HepG2 (cell line): Measurements from ENCODE around the gene PARM1. TPM values are rescaled to one million over a fixed set of nuclear protein-coding genes. Genes with fewer than 3 reads are reported as not detected.

Source experiments
- ATAC-seq: fragments of 200-7000 bp; cut with Tn5 transposase; 3 replicates; pipeline ENCODE4 v1.9.1; 2020; ENCODE audit warnings: mild to moderate bottlenecking, moderate library complexity
- BruUV-seq: library from RNA; stranded (reverse); fragments of 400-500 nt; replicated peaks from 2 replicates; lab custom pipeline; 2021; lab: Mats Ljungman, UMichigan
- CTCF ChIA-PET: fragments of 300-600 bp; formaldehyde crosslinking; extraction: SDS; loops from one replicate; lab custom pipeline; 2021; ENCODE audit warnings: low total read pairs, inconsistent platforms, low intra/inter-chr PET ratio; lab: Yijun Ruan, JAX
- POLR2A ChIA-PET: fragments of 350-600 bp; sonication (Branson Sonifier 250); formaldehyde crosslinking; loops from one replicate; lab custom pipeline; 2020; ENCODE audit warnings: antibody characterized with exemption, inconsistent platforms; lab: Yijun Ruan, JAX
- DNase-seq: peaks from one replicate; pipeline ENCODE4 v3.0.0-alpha.2; 2015; ENCODE audit warnings: low spot score
- FAIRE-seq: peaks from 3 replicates; lab custom pipeline; 2011; peaks lifted over from hg19 to GRCh38; lab: Jason Lieb, UNC
- H2AFZ ChIP-seq: one replicate; pipeline ENCODE4 v1.6.1; 2011; ENCODE audit warnings: low read length, inconsistent platforms
- H3K27ac ChIP-seq: fragments of 300-600 bp; 3 replicates; pipeline ENCODE4 v1.8.0; 2011; ENCODE audit warnings: mixed run types, mild to moderate bottlenecking, mixed read lengths, low read length, inconsistent platforms; ENCODE audit not compliant: insufficient read depth; ENCODE audit errors: extremely low read length
- H3K27me3 ChIP-seq, 2 experiments: fragments of 200-600 bp in 1 of 2; 2 replicates in 1 of 2; 3 replicates in 1 of 2; pipeline versions ENCODE4 v1.6.0 to v1.8.0; 2011; ENCODE audit warnings: low read length in 2 of 2, mild to moderate bottlenecking in 2 of 2, moderate library complexity in 2 of 2, inconsistent platforms in 1 of 2; ENCODE audit not compliant: insufficient read depth in 2 of 2, control insufficient read depth in 1 of 2
- H3K36me3 ChIP-seq, 2 experiments: fragments of 200-600 bp in 1 of 2; replicated peaks in 1 of 2; 2 replicates in 1 of 2; 3 replicates in 1 of 2; pipeline versions ENCODE4 v1.5.1 to v1.8.0; 2011; ENCODE audit warnings: low read length in 2 of 2, inconsistent platforms in 1 of 2; ENCODE audit not compliant: insufficient read depth in 2 of 2, control insufficient read depth in 1 of 2
- H3K4me1 ChIP-seq: 2 replicates; pipeline ENCODE4 v1.5.1; 2012; ENCODE audit warnings: low read length, inconsistent platforms; ENCODE audit not compliant: insufficient read depth
- H3K4me2 ChIP-seq: 2 replicates; pipeline ENCODE4 v1.6.0; 2011; ENCODE audit warnings: low read depth, low read length, inconsistent platforms
- H3K4me3 ChIP-seq, 3 experiments: fragments of 200-600 bp in 1 of 3; sonication (generic), shearing (Covaris generic) in 1 of 3; replicated peaks in 1 of 3; 2 replicates each; pipeline ENCODE4 v1.5.1; 2011 to 2016; ENCODE audit warnings: low read length in 3 of 3, inconsistent platforms in 2 of 3, low read depth in 2 of 3, mild to moderate bottlenecking in 2 of 3, control low read depth in 1 of 3, mixed read lengths in 1 of 3; ENCODE audit not compliant: insufficient read depth in 1 of 3
- H3K79me2 ChIP-seq: one replicate; pipeline ENCODE4 v1.6.1; 2011; ENCODE audit warnings: low read length, inconsistent platforms; ENCODE audit not compliant: insufficient read depth
- H3K9ac ChIP-seq: 2 replicates; pipeline ENCODE4 v1.6.0; 2011; ENCODE audit warnings: mild to moderate bottlenecking, low read depth, low read length, inconsistent platforms; ENCODE audit not compliant: insufficient read depth
- H3K9me3 ChIP-seq: 2 replicates; pipeline ENCODE4 v1.5.1; 2012; ENCODE audit warnings: mild to moderate bottlenecking, low read length
- H4K20me1 ChIP-seq: 2 replicates; pipeline ENCODE4 v1.6.0; 2011; ENCODE audit warnings: inconsistent platforms, mild to moderate bottlenecking, low read length, moderate library complexity; ENCODE audit not compliant: insufficient read depth
- ARID3A ChIP-seq: IDR thresholded peaks from 2 replicates; pipeline ENCODE4 v1.6.1; 2012; ENCODE audit warnings: low read depth, low read length, improper control_type of control experiment
- CREB1 ChIP-seq, 2 experiments: fragments of 450-650 bp in 1 of 2; IDR thresholded peaks; 2 replicates each; pipeline ENCODE4 v1.6.1; 2016 to 2017; ENCODE audit warnings: control low read depth in 1 of 2, mild to moderate bottlenecking in 1 of 2, missing compliant biosample characterization in 1 of 2, missing genetic modification characterization in 1 of 2
- PAWR ChIP-seq: sonication (generic); formaldehyde crosslinking; IDR thresholded peaks from 2 replicates; pipeline ENCODE4 v1.4.0; 2020; ENCODE audit warnings: missing genetic modification reagents, mild to moderate bottlenecking, borderline replicate concordance
- SNAI1 ChIP-seq: sonication (generic); formaldehyde crosslinking; IDR thresholded peaks from 2 replicates; pipeline ENCODE4 v1.5.0; 2020; ENCODE audit warnings: mild to moderate bottlenecking, missing genetic modification reagents, borderline replicate concordance
- TBP ChIP-seq: sonication (generic); formaldehyde crosslinking; IDR thresholded peaks from 2 replicates; pipeline ENCODE4 v1.5.0; 2020; ENCODE audit warnings: missing genetic modification reagents
- TFDP2 ChIP-seq: sonication (generic); formaldehyde crosslinking; IDR thresholded peaks from 2 replicates; pipeline ENCODE4 v1.4.0; 2020; ENCODE audit warnings: missing genetic modification reagents
- U2AF2 ChIP-seq: fragments of 200-400 bp; formaldehyde crosslinking; IDR thresholded peaks from 2 replicates; pipeline ENCODE4 v1.6.1; 2017; ENCODE audit warnings: low read depth, mild to moderate bottlenecking, low read length
- WIZ ChIP-seq: sonication (generic); formaldehyde crosslinking; IDR thresholded peaks from 2 replicates; pipeline ENCODE4 v1.5.1; 2020; ENCODE audit warnings: mild to moderate bottlenecking, missing genetic modification reagents
- ZNF136 ChIP-seq: sonication (generic); formaldehyde crosslinking; IDR thresholded peaks from 2 replicates; pipeline ENCODE4 v1.8.1; 2022; ENCODE audit warnings: low read depth, mild to moderate bottlenecking, moderate library complexity, missing genetic modification reagents
- ZNF225 ChIP-seq: sonication (generic); formaldehyde crosslinking; IDR thresholded peaks from 2 replicates; pipeline ENCODE4 v1.4.0; 2020; ENCODE audit warnings: mild to moderate bottlenecking, missing genetic modification reagents
- ZNF354B ChIP-seq: sonication (generic); formaldehyde crosslinking; IDR thresholded peaks from 2 replicates; pipeline ENCODE4 v1.8.0; 2022; ENCODE audit warnings: mild to moderate bottlenecking, missing genetic modification reagents
- ZNF501 ChIP-seq: sonication (generic); formaldehyde crosslinking; IDR thresholded peaks from 2 replicates; pipeline ENCODE4 v1.5.1; 2020; ENCODE audit warnings: mild to moderate bottlenecking, moderate library complexity, missing genetic modification reagents
- ZNF781 ChIP-seq: sonication (generic); formaldehyde crosslinking; IDR thresholded peaks from 2 replicates; pipeline ENCODE4 v1.5.1; 2020; ENCODE audit warnings: borderline replicate concordance, mild to moderate bottlenecking, missing genetic modification reagents; ENCODE audit errors: not compliant biosample characterization
- WGBS: methylation state at CpG from one replicate; pipeline ENCODE4 v1.1.6; 2017; ENCODE audit warnings: low lambda C conversion rate; 5-methylcytosine and 5-hydroxymethylcytosine counted together
- in situ Hi-C: cut with HindIII; loops from 2 replicates; pipeline ENCODE4 v1.10.0; 2017; ENCODE audit warnings: low pct_unique_long_range_greater_than_20kb; ENCODE audit not compliant: extremely low pct_ligation_motif_present
- intact Hi-C: fragments of 100-400 bp; cut with micrococcal nuclease; formaldehyde crosslinking; loops from one replicate; pipeline ENCODE4 v1.10.0; 2022; ENCODE audit not compliant: unreplicated experiment
- polyA plus RNA-seq, 8 experiments: library from polyadenylated mRNA; depleted of rRNA in 3 of 8; stranded (reverse) in 7 of 8; unstranded in 1 of 8; fragments of >200 nt; fragmentation: Illumina TruSeq in 4 of 8; extraction: Trizol in 4 of 8; gene quantifications; 2 replicates each; pipeline versions ENCODE4 v1.2.1 to v1.2.3, GENCODE V29; 2011 to 2016; ENCODE audit warnings: low read depth in 4 of 8, missing spikeins in 1 of 8, mixed read lengths in 1 of 8; ENCODE audit not compliant: insufficient read depth in 1 of 8
- total RNA-seq, 5 experiments: library from RNA; depleted of rRNA; stranded (reverse); fragments of >200 nt; fragmentation: Illumina TruSeq; extraction: Trizol; gene quantifications; 2 replicates each; pipeline ENCODE4 v1.2.3, GENCODE V29; 2016; ENCODE audit warnings: low read depth in 1 of 5
- TF ChIP-seq, protein P1 (sequence below): sonication (generic); formaldehyde crosslinking; IDR thresholded peaks from 2 replicates; pipeline ENCODE4 v1.8.0; 2023; ENCODE audit warnings: mild to moderate bottlenecking, missing genetic modification reagents

Gene PARM1
- total and polyA plus RNA-seq, 2 of the 13 experiments (the other 11 are each of a cell fraction or from before 2014, with no cell fraction given) = not detected

DNA sequence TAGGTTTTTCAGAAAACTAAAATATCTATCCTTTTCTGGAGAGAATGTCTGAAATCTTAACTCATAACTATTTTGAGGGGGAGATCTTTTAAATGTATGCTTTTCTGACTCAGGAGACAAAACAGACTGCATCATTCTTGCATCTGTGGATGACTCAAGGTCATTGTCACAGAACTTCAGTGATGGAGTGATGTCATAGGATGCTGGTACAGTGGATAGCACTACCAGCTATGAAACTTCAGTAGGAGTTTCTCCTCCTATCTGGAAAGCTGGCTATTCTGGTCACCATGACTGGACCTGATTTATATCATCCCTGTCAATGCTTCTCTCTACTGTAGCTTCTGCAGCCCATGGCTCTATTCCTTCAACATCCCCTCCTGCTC is 50.3 kb downstream of the PARM1 start:
- H2AFZ ChIP-seq = no peak overlapping the region
- POLR2A ChIA-PET = no interaction called here
- H3K9me3 ChIP-seq = peaks cover 4% of the 10 kb centered on the region; the same call in 1 of the 2 replicates
- CTCF ChIA-PET = no interaction called here
- no peak for FAIRE-seq
- no peaks in the 10 kb centered on the region for H4K20me1 ChIP-seq
- in situ Hi-C loops (no loop called here), intact Hi-C loops (no loop called here)
- BruUV-seq = no TSS peak
- H3K36me3 ChIP-seq = no peaks in the 10 kb centered on the region
- no peaks in the 10 kb centered on the region for H3K79me2 ChIP-seq
- no peaks in the 10 kb centered on the region for H3K27me3 ChIP-seq
- no peak for DNase-seq
- TF ChIP-seq, protein P1, sequence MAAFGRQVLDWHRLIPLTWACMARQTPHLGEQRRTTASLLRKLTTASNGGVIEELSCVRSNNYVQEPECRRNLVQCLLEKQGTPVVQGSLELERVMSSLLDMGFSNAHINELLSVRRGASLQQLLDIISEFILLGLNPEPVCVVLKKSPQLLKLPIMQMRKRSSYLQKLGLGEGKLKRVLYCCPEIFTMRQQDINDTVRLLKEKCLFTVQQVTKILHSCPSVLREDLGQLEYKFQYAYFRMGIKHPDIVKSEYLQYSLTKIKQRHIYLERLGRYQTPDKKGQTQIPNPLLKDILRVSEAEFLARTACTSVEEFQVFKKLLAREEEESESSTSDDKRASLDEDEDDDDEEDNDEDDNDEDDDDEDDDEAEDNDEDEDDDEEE (CRISPR knock-in tag) = no peak
- 0 out of 2 replicates have a peak, but pooled peaks have one; percentile 52 for TF ChIP-seq CREB1 (IDR thresholded peaks at IDR 0.05)
- no peak for TF ChIP-seq CREB1 (CRISPR knock-in tag; IDR thresholded peaks at IDR 0.05)
- no peak overlapping the region for H3K4me3 ChIP-seq
- no peak overlapping the region for H3K4me2 ChIP-seq
- no peaks in the 10 kb centered on the region for H3K4me1 ChIP-seq
- no peak for ATAC-seq
- no peak overlapping the region for H3K9ac ChIP-seq
- no peak overlapping the region for H3K27ac ChIP-seq

DNA sequence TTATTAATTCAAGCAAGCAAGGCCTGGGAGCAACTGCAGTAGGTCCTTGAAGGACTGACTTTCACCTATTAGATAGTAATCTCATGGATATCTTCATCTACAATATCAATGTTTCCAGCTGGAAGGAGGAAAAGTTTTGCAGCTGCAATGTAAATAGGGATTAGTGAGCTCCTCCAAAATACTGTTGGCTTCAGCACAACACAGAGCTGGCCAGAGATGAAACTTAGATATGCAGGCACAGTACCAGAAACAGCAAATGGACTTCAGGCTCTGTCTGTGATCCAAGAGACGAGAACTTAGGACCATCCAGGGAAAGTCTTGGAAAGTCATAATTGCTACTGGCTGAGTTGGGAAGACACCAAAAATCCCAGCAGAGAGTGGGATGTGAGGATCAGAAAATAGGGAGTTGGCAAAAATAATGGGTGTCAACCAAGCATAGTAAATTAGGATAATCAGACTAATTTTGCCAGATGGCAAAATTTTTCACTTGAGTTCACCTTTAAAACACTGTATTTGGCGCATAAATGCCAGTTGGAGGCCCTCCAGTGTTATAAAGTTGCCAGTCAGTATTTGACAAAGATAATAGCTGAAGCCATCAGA is 57.5 kb downstream of the PARM1 start:
- Histone ChIP-seq H4K20me1 (no peaks in the 10 kb centered on the region), H3K9ac (no peak overlapping the region), H2AFZ (no peak overlapping the region), H3K4me3 (no peak overlapping the region), H3K36me3 (no peaks in the 10 kb centered on the region), H3K4me1 (no peaks in the 10 kb centered on the region), H3K79me2 (no peaks in the 10 kb centered on the region), H3K27ac (no peak overlapping the region), H3K27me3 (no peaks in the 10 kb centered on the region; a peak in 1 of 5 replicates), H3K4me2 (no peak overlapping the region), H3K9me3 (no peaks in the 10 kb centered on the region)
- CTCF ChIA-PET = no interaction called here
- no peak for ATAC-seq
- no peak for DNase-seq
- POLR2A ChIA-PET = no interaction called here
- 13% methylated on average over 2 of the region's 2 CpGs for WGBS
- no peak for FAIRE-seq
- in situ Hi-C loops (no loop called here), intact Hi-C loops (no loop called here)
- no TSS peak for BruUV-seq
- TF ChIP-seq ZNF501 (CRISPR knock-in tag) = no peak
- TF ChIP-seq ZNF781 (CRISPR knock-in tag) = no peak
- no peak for TF ChIP-seq ARID3A
- no peak for TF ChIP-seq SNAI1 (CRISPR knock-in tag)
- no peak for TF ChIP-seq WIZ (CRISPR knock-in tag)
- TF ChIP-seq TBP (CRISPR knock-in tag) = no peak
- no peak for TF ChIP-seq ZNF136 (CRISPR knock-in tag)
- TF ChIP-seq ZNF354B (CRISPR knock-in tag) = no peak
- no peak for TF ChIP-seq U2AF2
- TF ChIP-seq TFDP2 = no peak
- TF ChIP-seq ZNF225 = no peak
- TF ChIP-seq PAWR (CRISPR knock-in tag) = no peak
